Measurements from ENCODE around the gene CCNI.

GRCh38 chr4:77117721-77118120 lies 41.9 kb upstream of the CCNI start:
- TF ChIP-seq CTCF (IDR thresholded peaks at IDR 0.05) (no peak), POLR2A (IDR thresholded peaks at IDR 0.05) (no peak)

Measured in Peyer's patch (tissue), 4 donors.